ENCODE measurements around the gene UST.

UST gene

DNA sequence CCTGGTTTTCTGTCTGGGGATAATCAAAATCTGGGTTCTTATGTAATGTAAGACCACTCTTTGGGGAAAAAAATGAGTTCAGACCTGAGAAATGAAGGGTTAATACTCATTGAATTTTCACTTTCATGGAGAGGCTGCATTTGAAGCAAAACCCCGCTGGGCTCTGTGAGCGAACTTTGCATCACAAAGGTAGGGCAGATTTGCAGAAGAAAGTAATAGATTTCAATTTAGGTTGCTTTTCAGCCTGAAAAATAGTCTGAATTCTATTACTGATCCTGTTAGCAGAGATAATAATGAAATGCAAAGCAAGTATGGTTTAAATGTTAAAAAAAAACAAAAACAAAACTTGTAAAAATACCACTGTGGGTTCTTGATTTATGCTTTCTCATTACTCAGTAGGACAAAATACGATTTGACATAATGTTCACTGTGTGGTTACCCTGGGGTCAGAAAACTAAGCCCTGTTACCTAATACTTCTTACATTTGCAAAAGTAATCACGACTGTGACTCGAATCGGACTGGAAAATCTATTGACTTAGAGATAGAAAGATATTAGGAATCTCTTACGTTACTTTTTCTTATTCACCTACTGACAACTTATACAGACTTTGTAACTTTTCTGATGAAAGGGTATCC lies 72.2 kb downstream of the UST start:
- Histone ChIP-seq H3K27me3 (ENCODE audit: insufficient read depth, low read length, poor library complexity, severe bottlenecking) (no peaks in the 10 kb centered on the region), H3K4me3 (ENCODE audit: low read length, poor library complexity, severe bottlenecking) (no peak overlapping the region), H2AFZ (ENCODE audit: low read length) (no peak overlapping the region), H3K4me2 (ENCODE audit: low read depth, low read length, poor library complexity, severe bottlenecking) (no peak overlapping the region), H3K79me2 (ENCODE audit: insufficient read depth, low read length) (peaks cover 2% of the 10 kb centered on the region; the same call in 1 of the 2 replicates), H3F3A (ENCODE audit: low read depth) (peaks cover 13% of the 10 kb centered on the region; the same call in 1 of the 2 replicates), H3K9me3 (ENCODE audit: insufficient read depth, low read depth, low read length) (no peaks in the 10 kb centered on the region), H3K9ac (ENCODE audit: low read depth, low read length, poor library complexity, severe bottlenecking) (no peak overlapping the region), H3K36me3 (ENCODE audit: insufficient read depth, low read length) (no peaks in the 10 kb centered on the region), H3K4me1 (ENCODE audit: insufficient read depth, low read length, poor library complexity, severe bottlenecking) (peaks cover 53% of the 10 kb centered on the region), H3K9me2 (replicated peaks; ENCODE audit: low read depth, low read length) (no peaks in the 10 kb centered on the region), H4K20me1 (ENCODE audit: insufficient read depth, low read length, poor library complexity, severe bottlenecking) (no peaks in the 10 kb centered on the region)
- TF ChIP-seq, protein P1, sequence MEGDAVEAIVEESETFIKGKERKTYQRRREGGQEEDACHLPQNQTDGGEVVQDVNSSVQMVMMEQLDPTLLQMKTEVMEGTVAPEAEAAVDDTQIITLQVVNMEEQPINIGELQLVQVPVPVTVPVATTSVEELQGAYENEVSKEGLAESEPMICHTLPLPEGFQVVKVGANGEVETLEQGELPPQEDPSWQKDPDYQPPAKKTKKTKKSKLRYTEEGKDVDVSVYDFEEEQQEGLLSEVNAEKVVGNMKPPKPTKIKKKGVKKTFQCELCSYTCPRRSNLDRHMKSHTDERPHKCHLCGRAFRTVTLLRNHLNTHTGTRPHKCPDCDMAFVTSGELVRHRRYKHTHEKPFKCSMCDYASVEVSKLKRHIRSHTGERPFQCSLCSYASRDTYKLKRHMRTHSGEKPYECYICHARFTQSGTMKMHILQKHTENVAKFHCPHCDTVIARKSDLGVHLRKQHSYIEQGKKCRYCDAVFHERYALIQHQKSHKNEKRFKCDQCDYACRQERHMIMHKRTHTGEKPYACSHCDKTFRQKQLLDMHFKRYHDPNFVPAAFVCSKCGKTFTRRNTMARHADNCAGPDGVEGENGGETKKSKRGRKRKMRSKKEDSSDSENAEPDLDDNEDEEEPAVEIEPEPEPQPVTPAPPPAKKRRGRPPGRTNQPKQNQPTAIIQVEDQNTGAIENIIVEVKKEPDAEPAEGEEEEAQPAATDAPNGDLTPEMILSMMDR (conservative IDR thresholded peaks at IDR 0.05; ENCODE audit: low read length): no peak
- no peak for TF ChIP-seq EZH2phosphoT487 (IDR thresholded peaks at IDR 0.05; ENCODE audit: borderline replicate concordance)

DNA sequence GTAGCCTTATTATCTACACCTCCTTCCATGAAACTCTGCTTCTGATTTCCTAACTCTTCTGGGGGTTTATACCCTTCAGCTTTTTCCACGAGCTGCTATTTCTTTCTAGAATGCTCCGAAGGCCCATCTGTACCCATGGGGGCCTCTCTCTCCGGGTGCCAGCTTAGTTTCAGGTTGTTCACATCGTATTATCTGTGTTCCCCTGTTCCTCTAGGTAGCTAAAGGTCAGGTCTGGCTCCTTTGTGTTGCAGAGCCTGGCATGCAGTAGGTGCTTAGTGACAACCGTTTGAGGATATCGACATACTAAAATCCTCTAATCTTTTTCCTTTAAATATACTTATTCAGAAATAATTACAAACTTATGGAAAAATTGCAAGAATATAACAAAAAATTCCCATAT lies 73.0 kb downstream of the UST start:
- Histone ChIP-seq H4K20me1 (ENCODE audit: insufficient read depth, low read length, poor library complexity, severe bottlenecking) (no peaks in the 10 kb centered on the region), H2AFZ (ENCODE audit: low read length) (no peak overlapping the region), H3K27me3 (ENCODE audit: insufficient read depth, low read length, poor library complexity, severe bottlenecking) (no peaks in the 10 kb centered on the region), H3F3A (ENCODE audit: low read depth) (peaks cover 13% of the 10 kb centered on the region; the same call in 1 of the 2 replicates), H3K9me3 (ENCODE audit: insufficient read depth, low read depth, low read length) (no peaks in the 10 kb centered on the region), H3K4me2 (ENCODE audit: low read depth, low read length, poor library complexity, severe bottlenecking) (no peak overlapping the region), H3K79me2 (ENCODE audit: insufficient read depth, low read length) (peaks cover 2% of the 10 kb centered on the region; the same call in 1 of the 2 replicates), H3K4me3 (ENCODE audit: low read length, poor library complexity, severe bottlenecking) (no peak overlapping the region), H3K9ac (ENCODE audit: low read depth, low read length, poor library complexity, severe bottlenecking) (no peak overlapping the region), H3K9me2 (replicated peaks; ENCODE audit: low read depth, low read length) (no peaks in the 10 kb centered on the region), H3K36me3 (ENCODE audit: insufficient read depth, low read length) (no peaks in the 10 kb centered on the region), H3K4me1 (ENCODE audit: insufficient read depth, low read length, poor library complexity, severe bottlenecking) (peaks cover 57% of the 10 kb centered on the region)
- TF ChIP-seq, protein P1 (conservative IDR thresholded peaks at IDR 0.05; ENCODE audit: low read length): no peak
- no peak for TF ChIP-seq EZH2phosphoT487 (IDR thresholded peaks at IDR 0.05; ENCODE audit: borderline replicate concordance)

DNA sequence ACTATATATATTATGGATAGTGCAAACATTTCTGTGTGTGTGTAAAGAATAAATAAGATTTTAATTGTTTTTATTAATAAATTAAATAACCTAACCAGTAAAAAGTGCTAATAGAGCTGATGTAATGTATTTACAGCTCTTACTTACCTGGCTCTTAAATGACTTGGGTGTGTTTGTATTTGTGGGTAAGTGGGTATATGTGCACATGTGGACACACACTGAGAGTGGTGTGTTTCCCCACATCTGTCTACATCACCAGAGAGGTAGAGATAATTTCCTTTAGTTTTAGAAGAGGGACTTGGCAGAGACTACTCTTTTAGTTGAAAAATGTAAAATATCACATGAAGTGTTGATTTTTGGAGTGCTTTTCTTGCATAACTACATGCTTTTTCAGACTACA lies 76.0 kb downstream of the UST start:
- Histone ChIP-seq H3K9me3 (ENCODE audit: insufficient read depth, low read depth, low read length) (no peaks in the 10 kb centered on the region), H3F3A (ENCODE audit: low read depth) (peaks cover 9% of the 10 kb centered on the region; the same call in 1 of the 2 replicates), H3K4me3 (ENCODE audit: low read length, poor library complexity, severe bottlenecking) (no peak overlapping the region), H3K9me2 (replicated peaks; ENCODE audit: low read depth, low read length) (no peaks in the 10 kb centered on the region), H3K79me2 (ENCODE audit: insufficient read depth, low read length) (no peaks in the 10 kb centered on the region), H3K27me3 (ENCODE audit: insufficient read depth, low read length, poor library complexity, severe bottlenecking) (no peaks in the 10 kb centered on the region), H3K9ac (ENCODE audit: low read depth, low read length, poor library complexity, severe bottlenecking) (no peak overlapping the region), H3K36me3 (ENCODE audit: insufficient read depth, low read length) (no peaks in the 10 kb centered on the region), H3K4me1 (ENCODE audit: insufficient read depth, low read length, poor library complexity, severe bottlenecking) (peaks cover 35% of the 10 kb centered on the region), H4K20me1 (ENCODE audit: insufficient read depth, low read length, poor library complexity, severe bottlenecking) (no peaks in the 10 kb centered on the region), H2AFZ (ENCODE audit: low read length) (no peak overlapping the region), H3K4me2 (ENCODE audit: low read depth, low read length, poor library complexity, severe bottlenecking) (peak overlapping the region; percentile 37)
- no peak for TF ChIP-seq EZH2phosphoT487 (IDR thresholded peaks at IDR 0.05; ENCODE audit: borderline replicate concordance)
- TF ChIP-seq, protein P1 (conservative IDR thresholded peaks at IDR 0.05; ENCODE audit: low read length): no peak

Measured in Loucy (cell line).